LHCN-M2 (cell line): Measurements from ENCODE around the gene UNC13A. TPM values are rescaled to one million over a fixed set of nuclear protein-coding genes. Genes with fewer than 3 reads are reported as not detected.
"Not testable (repeated sequence)": the region's sequence is repeated elsewhere in the genome, so short reads cannot be mapped to it uniquely, and the experiment has no call there.

Source experiments
- DNase-seq: peaks from one replicate; pipeline ENCODE4 v3.0.0-alpha.2; 2012; ENCODE audit warnings: low read depth
- total RNA-seq: library from RNA; depleted of rRNA; stranded (reverse); fragments of >200 nt; gene quantifications from 2 replicates; pipeline ENCODE4 v1.2.3, GENCODE V29; 2014

The UNC13A gene
- total RNA-seq, 1 experiment from 2014 or later: not detected

GRCh38 chr19:17604372-17605025, 83.7 kb downstream of the UNC13A start:
- no peak for DNase-seq

GRCh38 chr19:17602872-17603510, 85.2 kb downstream of the UNC13A start:
- no peak for DNase-seq

- DNase-seq: no peak
These were observed 85.9 kb downstream of the UNC13A start for GRCh38 chr19:17602217-17602616.

- no peak for DNase-seq
These were observed 86.5 kb downstream of the UNC13A start for GRCh38 chr19:17601683-17602082.

GRCh38 chr19:17599780-17600179, 88.4 kb downstream of the UNC13A start:
- DNase-seq: peak; percentile 28

GRCh38 chr19:17598953-17599352, 89.2 kb downstream of the UNC13A start:
- no peak for DNase-seq

- DNase-seq: not testable (repeated sequence)
These were observed 90.1 kb downstream of the UNC13A start for GRCh38 chr19:17598063-17598462.

- not testable (repeated sequence) for DNase-seq
These were observed 93.9 kb downstream of the UNC13A start for GRCh38 chr19:17594296-17594695.

- DNase-seq: no peak
These were observed 97.3 kb downstream of the UNC13A start for GRCh38 chr19:17590866-17591265.

GRCh38 chr19:17585395-17585794, 102.8 kb downstream of the UNC13A start:
- not testable (repeated sequence) for DNase-seq

GRCh38 chr19:17584132-17584531, 104.0 kb downstream of the UNC13A start:
- no peak for DNase-seq

- DNase-seq: no peak
These were observed 105.5 kb downstream of the UNC13A start for GRCh38 chr19:17582613-17583012.

- DNase-seq: no peak
These were observed 106.8 kb downstream of the UNC13A start for GRCh38 chr19:17581211-17581874.

- no peak for DNase-seq
These were observed 107.5 kb downstream of the UNC13A start for GRCh38 chr19:17580470-17581144.

- DNase-seq: peak; percentile 39
These were observed 108.4 kb downstream of the UNC13A start for GRCh38 chr19:17579661-17580244.

GRCh38 chr19:17577457-17578097, 110.6 kb downstream of the UNC13A start:
- DNase-seq: no peak

- DNase-seq: peak; percentile 32
These were observed 111.2 kb downstream of the UNC13A start for GRCh38 chr19:17576758-17577456.

GRCh38 chr19:17575871-17576757, 112.0 kb downstream of the UNC13A start:
- DNase-seq: no peak

- no peak for DNase-seq
These were observed 115.5 kb downstream of the UNC13A start for GRCh38 chr19:17572638-17573037.

- DNase-seq: no peak
These were observed 117.4 kb downstream of the UNC13A start for GRCh38 chr19:17570791-17571190.
